ENCODE data around the gene ZEB1.
"Not testable (repeated sequence)": the region's sequence is repeated elsewhere in the genome, so short reads cannot be mapped to it uniquely, and the experiment has no call there.

ZEB1 gene

DNA sequence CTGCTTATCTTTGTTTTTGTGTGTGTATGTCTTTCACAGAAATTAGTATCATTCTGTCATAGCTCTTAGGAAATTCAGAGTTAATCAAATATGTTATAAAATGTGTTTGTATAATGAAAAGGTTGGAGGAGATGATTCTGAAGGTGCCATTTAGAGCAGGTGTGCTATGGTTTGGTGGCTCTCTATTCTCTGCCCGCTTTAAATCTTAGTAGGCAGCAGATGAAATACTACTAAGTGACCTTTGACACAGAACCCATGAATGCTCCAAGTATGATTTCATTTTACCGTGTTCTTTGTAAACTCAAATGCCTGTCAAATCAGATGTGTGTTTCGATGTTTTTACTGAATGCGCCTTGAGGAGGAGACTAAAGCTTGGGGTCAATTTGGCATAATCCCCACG lies 24.5 kb downstream of the ZEB1 start:
- H3K27me3 ChIP-seq (ENCODE audit: control insufficient read depth in 2 of 2, insufficient read depth in 2 of 2, low read length in 2 of 2): no peaks in the 10 kb centered on the region
- H3K4me1 ChIP-seq (ENCODE audit: control insufficient read depth in 2 of 2, insufficient read depth in 2 of 2, low read length in 2 of 2): no peaks in the 10 kb centered on the region
- no peaks in the 10 kb centered on the region for H3K36me3 ChIP-seq (ENCODE audit: control insufficient read depth in 2 of 2, insufficient read depth in 2 of 2, low read length in 2 of 2)
- no peak overlapping the region for H3K9ac ChIP-seq (ENCODE audit: low read depth in 1 of 2, low read length in 2 of 2)
- no peaks in the 10 kb centered on the region for H3K9me3 ChIP-seq (ENCODE audit: control insufficient read depth in 2 of 2, low read length in 2 of 2)
- no peak overlapping the region for H3K4me3 ChIP-seq (ENCODE audit: low read length in 2 of 2)
- no peak overlapping the region for H3K27ac ChIP-seq (ENCODE audit: low read depth in 2 of 2, low read length in 2 of 2)

DNA sequence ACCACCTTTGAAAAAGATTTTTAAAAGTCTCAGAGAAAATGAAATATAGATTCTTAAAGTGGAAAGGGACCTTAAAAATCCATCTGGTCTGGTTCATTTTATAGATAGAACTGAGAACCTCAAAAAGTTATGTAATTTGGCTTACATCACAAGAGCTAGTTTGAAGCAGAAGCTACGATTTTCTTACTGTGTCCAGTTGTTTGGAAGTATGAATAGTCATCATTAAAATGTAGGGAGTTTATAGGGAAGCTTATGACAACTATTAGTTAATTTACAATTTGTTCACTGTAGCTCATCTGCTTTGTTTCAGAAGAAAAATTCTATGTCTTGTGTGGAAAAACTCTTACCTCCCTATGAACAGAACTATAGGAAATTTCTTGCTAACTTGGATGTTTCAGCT lies 26.9 kb downstream of the ZEB1 start:
- Histone ChIP-seq H3K4me3 (ENCODE audit: low read length in 2 of 2) (no peak overlapping the region), H3K36me3 (ENCODE audit: control insufficient read depth in 2 of 2, insufficient read depth in 2 of 2, low read length in 2 of 2) (no peaks in the 10 kb centered on the region), H3K27ac (ENCODE audit: low read depth in 2 of 2, low read length in 2 of 2) (no peak overlapping the region), H3K27me3 (ENCODE audit: control insufficient read depth in 2 of 2, insufficient read depth in 2 of 2, low read length in 2 of 2) (no peaks in the 10 kb centered on the region), H3K9ac (ENCODE audit: low read depth in 1 of 2, low read length in 2 of 2) (no peak overlapping the region), H3K9me3 (ENCODE audit: control insufficient read depth in 2 of 2, low read length in 2 of 2) (no peaks in the 10 kb centered on the region), H3K4me1 (ENCODE audit: control insufficient read depth in 2 of 2, insufficient read depth in 2 of 2, low read length in 2 of 2) (no peaks in the 10 kb centered on the region)

- no peaks in the 10 kb centered on the region for H3K9me3 ChIP-seq (ENCODE audit: control insufficient read depth in 2 of 2, low read length in 2 of 2)
- H3K4me3 ChIP-seq (ENCODE audit: low read length in 2 of 2): no peak overlapping the region
- no peaks in the 10 kb centered on the region for H3K4me1 ChIP-seq (ENCODE audit: control insufficient read depth in 2 of 2, insufficient read depth in 2 of 2, low read length in 2 of 2)
- no peaks in the 10 kb centered on the region for H3K36me3 ChIP-seq (ENCODE audit: control insufficient read depth in 2 of 2, insufficient read depth in 2 of 2, low read length in 2 of 2)
- H3K9ac ChIP-seq (ENCODE audit: low read depth in 1 of 2, low read length in 2 of 2): no peak overlapping the region
- no peak overlapping the region for H3K27ac ChIP-seq (ENCODE audit: low read depth in 2 of 2, low read length in 2 of 2)
- no peaks in the 10 kb centered on the region for H3K27me3 ChIP-seq (ENCODE audit: control insufficient read depth in 2 of 2, insufficient read depth in 2 of 2, low read length in 2 of 2)
Observed at GRCh38 chr10:31346953-31347352, 27.9 kb downstream of the ZEB1 start.

- no peaks in the 10 kb centered on the region for H3K27me3 ChIP-seq (ENCODE audit: control insufficient read depth in 2 of 2, insufficient read depth in 2 of 2, low read length in 2 of 2)
- H3K9ac ChIP-seq (ENCODE audit: low read depth in 1 of 2, low read length in 2 of 2): no peak overlapping the region
- no peak overlapping the region for H3K27ac ChIP-seq (ENCODE audit: low read depth in 2 of 2, low read length in 2 of 2)
- H3K4me3 ChIP-seq (ENCODE audit: low read length in 2 of 2): no peak overlapping the region
- no peaks in the 10 kb centered on the region for H3K9me3 ChIP-seq (ENCODE audit: control insufficient read depth in 2 of 2, low read length in 2 of 2)
- no peaks in the 10 kb centered on the region for H3K4me1 ChIP-seq (ENCODE audit: control insufficient read depth in 2 of 2, insufficient read depth in 2 of 2, low read length in 2 of 2)
- H3K36me3 ChIP-seq (ENCODE audit: control insufficient read depth in 2 of 2, insufficient read depth in 2 of 2, low read length in 2 of 2): no peaks in the 10 kb centered on the region
Observed at GRCh38 chr10:31347705-31348104, 28.7 kb downstream of the ZEB1 start.

GRCh38 chr10:31350891-31351290 lies 31.9 kb downstream of the ZEB1 start:
- Histone ChIP-seq H3K4me3 (ENCODE audit: low read length in 2 of 2) (no peak overlapping the region), H3K27ac (ENCODE audit: low read depth in 2 of 2, low read length in 2 of 2) (no peak overlapping the region), H3K9me3 (ENCODE audit: control insufficient read depth in 2 of 2, low read length in 2 of 2) (no peaks in the 10 kb centered on the region), H3K9ac (ENCODE audit: low read depth in 1 of 2, low read length in 2 of 2) (no peak overlapping the region), H3K27me3 (ENCODE audit: control insufficient read depth in 2 of 2, insufficient read depth in 2 of 2, low read length in 2 of 2) (no peaks in the 10 kb centered on the region), H3K4me1 (ENCODE audit: control insufficient read depth in 2 of 2, insufficient read depth in 2 of 2, low read length in 2 of 2) (no peaks in the 10 kb centered on the region), H3K36me3 (ENCODE audit: control insufficient read depth in 2 of 2, insufficient read depth in 2 of 2, low read length in 2 of 2) (no peaks in the 10 kb centered on the region)

DNA sequence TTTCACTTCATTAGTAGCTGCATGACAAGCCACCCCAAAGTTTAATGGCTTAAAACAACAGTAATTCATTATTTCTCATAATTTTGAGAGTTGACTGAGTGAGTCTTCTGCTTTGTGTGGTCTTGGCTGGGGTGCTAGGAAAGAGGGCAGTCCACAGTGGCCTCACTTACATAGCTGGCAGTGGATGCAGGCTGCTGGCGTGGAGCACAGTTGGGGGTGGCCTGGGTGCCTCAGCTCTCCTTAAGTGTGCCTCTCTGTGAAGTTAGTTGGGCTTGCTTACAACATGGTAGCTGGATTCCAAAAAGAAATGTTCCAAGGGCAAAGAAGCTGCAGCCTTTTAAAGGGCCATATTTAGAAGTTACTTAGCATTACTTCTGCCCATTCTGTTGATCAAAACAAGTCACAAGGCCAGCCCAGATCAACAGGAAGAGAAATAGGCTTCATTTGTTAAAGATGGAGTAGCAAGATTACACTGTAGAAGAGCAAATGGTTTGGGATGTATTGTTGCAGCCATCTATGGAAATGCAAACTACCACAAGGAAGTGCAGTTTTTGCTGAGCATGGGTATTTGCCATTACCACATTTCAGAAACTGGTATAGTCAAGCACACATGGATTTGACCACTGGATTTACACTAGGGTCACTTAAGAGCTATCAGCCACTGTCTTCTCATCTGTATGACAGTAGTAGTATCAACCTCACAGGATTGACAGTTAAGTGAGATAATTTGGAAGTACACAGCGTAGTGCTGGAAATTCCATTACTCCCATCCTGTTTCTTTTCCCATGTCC lies 33.6 kb downstream of the ZEB1 start:
- no peaks in the 10 kb centered on the region for H3K9me3 ChIP-seq (ENCODE audit: control insufficient read depth in 2 of 2, low read length in 2 of 2)
- no peak overlapping the region for H3K4me3 ChIP-seq (ENCODE audit: low read length in 2 of 2)
- H3K27me3 ChIP-seq (ENCODE audit: control insufficient read depth in 2 of 2, insufficient read depth in 2 of 2, low read length in 2 of 2): no peaks in the 10 kb centered on the region
- no peak overlapping the region for H3K9ac ChIP-seq (ENCODE audit: low read depth in 1 of 2, low read length in 2 of 2)
- H3K27ac ChIP-seq (ENCODE audit: low read depth in 2 of 2, low read length in 2 of 2): no peak overlapping the region
- no peaks in the 10 kb centered on the region for H3K36me3 ChIP-seq (ENCODE audit: control insufficient read depth in 2 of 2, insufficient read depth in 2 of 2, low read length in 2 of 2)
- no peaks in the 10 kb centered on the region for H3K4me1 ChIP-seq (ENCODE audit: control insufficient read depth in 2 of 2, insufficient read depth in 2 of 2, low read length in 2 of 2)

DNA sequence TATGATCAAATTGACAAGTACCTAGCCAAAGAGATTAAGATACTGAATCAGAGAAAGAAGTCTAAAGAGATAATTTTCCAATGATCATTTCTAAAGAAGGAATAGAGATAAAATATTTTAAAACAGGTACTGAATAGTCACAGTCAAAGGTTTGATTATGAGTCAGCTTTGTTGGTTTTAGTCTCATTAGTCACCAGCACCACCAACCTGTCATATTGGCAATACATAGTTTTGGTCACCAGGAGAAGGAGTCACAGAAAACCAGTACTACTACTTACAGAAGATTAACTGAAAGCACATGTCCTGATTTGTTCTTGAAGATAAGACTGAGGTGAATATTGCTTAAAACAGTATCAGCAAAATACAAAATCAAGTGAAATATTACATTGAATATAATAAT lies 34.6 kb downstream of the ZEB1 start:
- Histone ChIP-seq H3K4me1 (ENCODE audit: control insufficient read depth in 2 of 2, insufficient read depth in 2 of 2, low read length in 2 of 2) (no peaks in the 10 kb centered on the region), H3K27ac (ENCODE audit: low read depth in 2 of 2, low read length in 2 of 2) (no peak overlapping the region), H3K9ac (ENCODE audit: low read depth in 1 of 2, low read length in 2 of 2) (no peak overlapping the region), H3K27me3 (ENCODE audit: control insufficient read depth in 2 of 2, insufficient read depth in 2 of 2, low read length in 2 of 2) (no peaks in the 10 kb centered on the region), H3K9me3 (ENCODE audit: control insufficient read depth in 2 of 2, low read length in 2 of 2) (no peaks in the 10 kb centered on the region), H3K4me3 (ENCODE audit: low read length in 2 of 2) (no peak overlapping the region), H3K36me3 (ENCODE audit: control insufficient read depth in 2 of 2, insufficient read depth in 2 of 2, low read length in 2 of 2) (no peaks in the 10 kb centered on the region)

DNA sequence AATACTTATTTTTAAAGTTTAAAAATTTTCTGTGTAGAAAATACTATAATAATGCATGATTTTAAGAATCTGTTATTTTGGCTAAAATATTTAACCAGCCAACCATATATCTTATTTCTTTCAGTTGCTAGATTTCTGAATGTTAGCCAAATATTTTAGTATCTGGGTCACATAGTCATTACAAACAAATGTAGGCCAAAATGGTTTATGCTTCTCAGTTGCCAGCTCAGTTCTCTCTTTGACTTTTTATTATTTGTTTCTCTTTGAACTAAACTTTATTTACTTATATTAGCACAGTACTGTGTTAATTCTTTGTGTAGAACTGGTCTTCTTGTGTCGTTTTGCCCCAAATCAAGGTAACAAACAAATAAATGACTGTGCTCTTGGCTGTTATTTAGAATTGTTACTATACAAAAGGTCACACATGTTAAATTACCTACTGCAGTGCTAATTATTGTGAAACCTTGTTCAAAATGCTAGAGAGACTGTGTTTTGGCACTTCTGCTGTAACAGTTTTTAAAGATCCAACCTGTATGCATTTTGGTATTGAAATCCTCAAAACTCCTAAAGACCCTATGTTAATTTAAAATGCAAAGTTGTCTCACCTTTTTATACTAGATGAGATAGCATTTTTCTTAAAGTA lies 39.8 kb downstream of the ZEB1 start:
- H3K36me3 ChIP-seq (ENCODE audit: control insufficient read depth in 2 of 2, insufficient read depth in 2 of 2, low read length in 2 of 2): no peaks in the 10 kb centered on the region
- no peaks in the 10 kb centered on the region for H3K27me3 ChIP-seq (ENCODE audit: control insufficient read depth in 2 of 2, insufficient read depth in 2 of 2, low read length in 2 of 2)
- no peak overlapping the region for H3K27ac ChIP-seq (ENCODE audit: low read depth in 2 of 2, low read length in 2 of 2)
- H3K4me3 ChIP-seq (ENCODE audit: low read length in 2 of 2): no peak overlapping the region
- H3K4me1 ChIP-seq (ENCODE audit: control insufficient read depth in 2 of 2, insufficient read depth in 2 of 2, low read length in 2 of 2): no peaks in the 10 kb centered on the region
- no peaks in the 10 kb centered on the region for H3K9me3 ChIP-seq (ENCODE audit: control insufficient read depth in 2 of 2, low read length in 2 of 2)
- no peak overlapping the region for H3K9ac ChIP-seq (ENCODE audit: low read depth in 1 of 2, low read length in 2 of 2)

- no peaks in the 10 kb centered on the region for H3K4me1 ChIP-seq (ENCODE audit: control insufficient read depth in 2 of 2, insufficient read depth in 2 of 2, low read length in 2 of 2)
- H3K27ac ChIP-seq (ENCODE audit: low read depth in 2 of 2, low read length in 2 of 2): no peak overlapping the region
- no peaks in the 10 kb centered on the region for H3K27me3 ChIP-seq (ENCODE audit: control insufficient read depth in 2 of 2, insufficient read depth in 2 of 2, low read length in 2 of 2)
- no peaks in the 10 kb centered on the region for H3K36me3 ChIP-seq (ENCODE audit: control insufficient read depth in 2 of 2, insufficient read depth in 2 of 2, low read length in 2 of 2)
- H3K9me3 ChIP-seq (ENCODE audit: control insufficient read depth in 2 of 2, low read length in 2 of 2): no peaks in the 10 kb centered on the region
- no peak overlapping the region for H3K9ac ChIP-seq (ENCODE audit: low read depth in 1 of 2, low read length in 2 of 2)
- H3K4me3 ChIP-seq (ENCODE audit: low read length in 2 of 2): no peak overlapping the region
Observed at GRCh38 chr10:31359979-31360378, 41.0 kb downstream of the ZEB1 start.

DNA sequence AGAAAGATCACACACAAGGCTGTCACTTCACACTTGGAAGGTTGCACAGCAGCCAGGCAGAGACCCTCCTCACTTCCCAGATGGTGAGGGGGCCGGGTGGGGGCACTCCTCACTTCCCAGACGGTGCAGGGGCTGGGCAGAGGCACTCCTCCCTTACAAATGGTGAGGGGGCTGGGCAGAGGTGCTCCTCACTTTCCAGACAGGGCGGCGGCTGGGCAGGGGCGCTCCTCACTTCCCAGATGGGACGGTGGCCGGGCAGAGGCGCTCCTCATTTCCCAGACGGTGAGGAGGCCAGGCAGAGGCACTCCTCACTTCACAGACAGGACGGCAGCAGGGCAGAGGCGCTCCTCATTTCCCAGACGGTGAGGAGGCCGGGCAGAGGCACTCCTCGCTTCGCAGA lies 42.5 kb downstream of the ZEB1 start:
- not testable (repeated sequence) for H3K4me3 ChIP-seq (ENCODE audit: low read length in 2 of 2); H3K9ac ChIP-seq (ENCODE audit: low read depth in 1 of 2, low read length in 2 of 2); H3K36me3 ChIP-seq (ENCODE audit: control insufficient read depth in 2 of 2, insufficient read depth in 2 of 2, low read length in 2 of 2); H3K27me3 ChIP-seq (ENCODE audit: control insufficient read depth in 2 of 2, insufficient read depth in 2 of 2, low read length in 2 of 2); H3K27ac ChIP-seq (ENCODE audit: low read depth in 2 of 2, low read length in 2 of 2); H3K4me1 ChIP-seq (ENCODE audit: control insufficient read depth in 2 of 2, insufficient read depth in 2 of 2, low read length in 2 of 2); H3K9me3 ChIP-seq (ENCODE audit: control insufficient read depth in 2 of 2, low read length in 2 of 2)

All from mucosa of rectum (tissue), 2 donors.